ENCODE results near the gene MTG2. TPM values are rescaled to one million over a fixed set of nuclear protein-coding genes. Genes with fewer than 3 reads are reported as not detected.

MTG2 gene
- total and polyA plus RNA-seq, 4 donors, result 13.0 to 28.0 (median 24.4) TPM

- TF ChIP-seq ATF3 (IDR thresholded peaks at IDR 0.05) (no peak), JUND (IDR thresholded peaks at IDR 0.05) (peak in 1 of 2 donors; percentile 48)
Measured at GRCh38 chr20:62155428-62156253, 27.2 kb upstream of the MTG2 start (continued).

- no peak for DNase-seq (ENCODE audit: low spot score)
- no peak for TF ChIP-seq FOXA1 (IDR thresholded peaks at IDR 0.05)
- TF ChIP-seq MAX (IDR thresholded peaks at IDR 0.05), result no peak
- TF ChIP-seq REST (IDR thresholded peaks at IDR 0.05), result no peak
- Histone ChIP-seq H3K27ac (ENCODE audit: low read depth in 1 of 2, low read length in 2 of 2) (peak overlapping the region; percentile 62 to 69), H3K27me3 (ENCODE audit: control insufficient read depth in 4 of 4, insufficient read depth in 4 of 4, low read length in 3 of 4) (no peaks in the 10 kb centered on the region), H3K36me3 (ENCODE audit: control insufficient read depth in 4 of 4, insufficient read depth in 3 of 4, low read depth in 1 of 4, low read length in 3 of 4) (peaks cover under 1 to 14% (median 2%) of the 10 kb centered on the region in 4 donors), H3K4me3 (ENCODE audit: low read depth in 1 of 3, low read length in 3 of 3) (no peak overlapping the region), H3K9ac (ENCODE audit: low read depth in 1 of 2, low read length in 2 of 2) (peak overlapping the region in 1 of 2 donors; percentile 42), H3K4me1 (ENCODE audit: control insufficient read depth in 4 of 4, insufficient read depth in 4 of 4, low read length in 3 of 4) (peaks cover 4 to 42% (median 31%) of the 10 kb centered on the region in 4 donors), H3K9me3 (ENCODE audit: control insufficient read depth in 4 of 4, low read length in 3 of 4) (no peaks in the 10 kb centered on the region)
- 67% methylated on average over 3 of the region's 3 CpGs for WGBS
Measured at GRCh38 chr20:62156254-62156556, 26.6 kb upstream of the MTG2 start.

GRCh38 chr20:62156592-62157386, 26.0 kb upstream of the MTG2 start:
- H3K4me3 ChIP-seq (ENCODE audit: low read depth in 1 of 3, low read length in 3 of 3), result no peak overlapping the region
- TF ChIP-seq RXRA (IDR thresholded peaks at IDR 0.05) (no peak), CTCF (IDR thresholded peaks at IDR 0.05; ENCODE audit: low read depth, low read length, missing input control) (peak; percentile 57), RAD21 (IDR thresholded peaks at IDR 0.05) (peak in 1 of 2 donors; percentile 82), REST (IDR thresholded peaks at IDR 0.05) (no peak)
- WGBS, result 37% methylated on average over 24 of the region's 24 CpGs
- peak; percentile 80 for DNase-seq (ENCODE audit: low spot score)
- H3K36me3 ChIP-seq (ENCODE audit: control insufficient read depth in 4 of 4, insufficient read depth in 3 of 4, low read depth in 1 of 4, low read length in 3 of 4), result peaks cover 3 to 20% (median 6%) of the 10 kb centered on the region in 4 donors
- peaks cover 4 to 39% (median 29%) of the 10 kb centered on the region in 4 donors for H3K4me1 ChIP-seq (ENCODE audit: control insufficient read depth in 4 of 4, insufficient read depth in 4 of 4, low read length in 3 of 4)
- H3K9ac ChIP-seq (ENCODE audit: low read depth in 1 of 2, low read length in 2 of 2), result peak overlapping the region in 1 of 2 donors; percentile 42
- no peaks in the 10 kb centered on the region for H3K27me3 ChIP-seq (ENCODE audit: control insufficient read depth in 4 of 4, insufficient read depth in 4 of 4, low read length in 3 of 4)
- H3K27ac ChIP-seq (ENCODE audit: low read depth in 1 of 2, low read length in 2 of 2), result peak overlapping the region; percentile 62 to 69
- H3K9me3 ChIP-seq (ENCODE audit: control insufficient read depth in 4 of 4, low read length in 3 of 4), result no peaks in the 10 kb centered on the region

Data from liver (tissue), 9 donors.